Measurements from ENCODE around the gene MTA3.

DNA sequence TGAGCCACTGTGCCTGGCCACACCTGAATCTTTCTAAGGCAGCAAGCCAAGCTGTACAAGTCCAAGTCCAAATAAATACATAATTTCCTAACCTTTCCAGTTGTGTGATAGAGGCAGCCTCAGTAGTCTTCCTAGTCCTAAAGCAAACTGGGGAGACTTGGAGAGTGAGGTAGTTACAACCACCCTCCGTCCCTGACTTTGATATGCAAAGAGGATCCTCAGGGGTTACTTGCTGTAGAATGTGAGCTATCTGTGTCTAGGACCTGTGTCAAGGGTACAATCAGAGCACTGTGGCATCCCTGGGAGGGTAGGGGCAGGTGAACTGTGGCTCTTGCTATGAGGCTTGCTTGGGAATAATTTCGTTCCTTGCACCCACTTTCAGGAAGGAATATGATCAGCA, 46.4 kb upstream of the MTA3 start:
- TF ChIP-seq, protein P1, sequence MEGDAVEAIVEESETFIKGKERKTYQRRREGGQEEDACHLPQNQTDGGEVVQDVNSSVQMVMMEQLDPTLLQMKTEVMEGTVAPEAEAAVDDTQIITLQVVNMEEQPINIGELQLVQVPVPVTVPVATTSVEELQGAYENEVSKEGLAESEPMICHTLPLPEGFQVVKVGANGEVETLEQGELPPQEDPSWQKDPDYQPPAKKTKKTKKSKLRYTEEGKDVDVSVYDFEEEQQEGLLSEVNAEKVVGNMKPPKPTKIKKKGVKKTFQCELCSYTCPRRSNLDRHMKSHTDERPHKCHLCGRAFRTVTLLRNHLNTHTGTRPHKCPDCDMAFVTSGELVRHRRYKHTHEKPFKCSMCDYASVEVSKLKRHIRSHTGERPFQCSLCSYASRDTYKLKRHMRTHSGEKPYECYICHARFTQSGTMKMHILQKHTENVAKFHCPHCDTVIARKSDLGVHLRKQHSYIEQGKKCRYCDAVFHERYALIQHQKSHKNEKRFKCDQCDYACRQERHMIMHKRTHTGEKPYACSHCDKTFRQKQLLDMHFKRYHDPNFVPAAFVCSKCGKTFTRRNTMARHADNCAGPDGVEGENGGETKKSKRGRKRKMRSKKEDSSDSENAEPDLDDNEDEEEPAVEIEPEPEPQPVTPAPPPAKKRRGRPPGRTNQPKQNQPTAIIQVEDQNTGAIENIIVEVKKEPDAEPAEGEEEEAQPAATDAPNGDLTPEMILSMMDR (IDR thresholded peaks at IDR 0.05): no peak
- no peak for TF ChIP-seq POLR2A (IDR thresholded peaks at IDR 0.05)
